GM12801 (cell line): ENCODE measurements around the gene HDGFL2.

ENCODE experiments used
- TF ChIP-seq, protein P1 (sequence below): IDR thresholded peaks from one replicate; pipeline ENCODE4 v1.5.1; 2011; ENCODE audit warnings: control low read depth; ENCODE audit not compliant: insufficient read length; ENCODE audit errors: extremely low read depth

HDGFL2 gene

DNA sequence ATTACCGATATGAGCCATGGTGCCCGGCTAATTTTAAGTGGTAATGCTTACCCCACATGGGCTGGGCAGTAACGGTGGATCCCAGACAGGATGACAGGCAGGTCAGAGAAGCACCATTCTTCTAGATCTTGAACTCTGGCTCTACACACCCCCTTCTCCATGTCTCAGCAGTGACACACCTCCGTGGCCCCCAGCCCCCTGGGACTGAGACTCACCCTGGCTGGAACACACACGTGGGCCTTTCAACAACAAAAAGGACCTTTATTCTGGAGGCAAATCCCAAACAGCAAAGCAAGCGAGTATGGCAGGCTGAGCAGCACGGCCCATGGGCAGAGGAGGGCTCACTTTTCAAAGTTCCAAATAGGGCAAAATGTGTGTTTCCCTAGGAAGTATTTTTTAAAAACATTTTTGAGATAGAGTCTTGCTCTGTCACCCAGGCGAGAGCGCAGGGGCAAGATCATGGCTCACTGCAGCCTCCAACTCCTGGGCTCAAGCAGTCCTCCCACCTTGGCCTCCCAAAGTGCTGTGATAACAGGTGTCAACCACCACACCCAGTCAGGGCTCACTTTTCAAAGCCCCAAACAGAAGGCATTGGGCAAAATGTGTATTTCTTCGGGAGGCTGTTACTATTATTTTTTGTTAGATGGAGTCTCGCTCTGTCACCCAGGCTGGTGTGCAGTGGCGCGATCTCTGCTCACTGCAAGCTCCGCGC is 50.4 kb downstream of the HDGFL2 start:
- TF ChIP-seq, protein P1, sequence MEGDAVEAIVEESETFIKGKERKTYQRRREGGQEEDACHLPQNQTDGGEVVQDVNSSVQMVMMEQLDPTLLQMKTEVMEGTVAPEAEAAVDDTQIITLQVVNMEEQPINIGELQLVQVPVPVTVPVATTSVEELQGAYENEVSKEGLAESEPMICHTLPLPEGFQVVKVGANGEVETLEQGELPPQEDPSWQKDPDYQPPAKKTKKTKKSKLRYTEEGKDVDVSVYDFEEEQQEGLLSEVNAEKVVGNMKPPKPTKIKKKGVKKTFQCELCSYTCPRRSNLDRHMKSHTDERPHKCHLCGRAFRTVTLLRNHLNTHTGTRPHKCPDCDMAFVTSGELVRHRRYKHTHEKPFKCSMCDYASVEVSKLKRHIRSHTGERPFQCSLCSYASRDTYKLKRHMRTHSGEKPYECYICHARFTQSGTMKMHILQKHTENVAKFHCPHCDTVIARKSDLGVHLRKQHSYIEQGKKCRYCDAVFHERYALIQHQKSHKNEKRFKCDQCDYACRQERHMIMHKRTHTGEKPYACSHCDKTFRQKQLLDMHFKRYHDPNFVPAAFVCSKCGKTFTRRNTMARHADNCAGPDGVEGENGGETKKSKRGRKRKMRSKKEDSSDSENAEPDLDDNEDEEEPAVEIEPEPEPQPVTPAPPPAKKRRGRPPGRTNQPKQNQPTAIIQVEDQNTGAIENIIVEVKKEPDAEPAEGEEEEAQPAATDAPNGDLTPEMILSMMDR: no peak

DNA sequence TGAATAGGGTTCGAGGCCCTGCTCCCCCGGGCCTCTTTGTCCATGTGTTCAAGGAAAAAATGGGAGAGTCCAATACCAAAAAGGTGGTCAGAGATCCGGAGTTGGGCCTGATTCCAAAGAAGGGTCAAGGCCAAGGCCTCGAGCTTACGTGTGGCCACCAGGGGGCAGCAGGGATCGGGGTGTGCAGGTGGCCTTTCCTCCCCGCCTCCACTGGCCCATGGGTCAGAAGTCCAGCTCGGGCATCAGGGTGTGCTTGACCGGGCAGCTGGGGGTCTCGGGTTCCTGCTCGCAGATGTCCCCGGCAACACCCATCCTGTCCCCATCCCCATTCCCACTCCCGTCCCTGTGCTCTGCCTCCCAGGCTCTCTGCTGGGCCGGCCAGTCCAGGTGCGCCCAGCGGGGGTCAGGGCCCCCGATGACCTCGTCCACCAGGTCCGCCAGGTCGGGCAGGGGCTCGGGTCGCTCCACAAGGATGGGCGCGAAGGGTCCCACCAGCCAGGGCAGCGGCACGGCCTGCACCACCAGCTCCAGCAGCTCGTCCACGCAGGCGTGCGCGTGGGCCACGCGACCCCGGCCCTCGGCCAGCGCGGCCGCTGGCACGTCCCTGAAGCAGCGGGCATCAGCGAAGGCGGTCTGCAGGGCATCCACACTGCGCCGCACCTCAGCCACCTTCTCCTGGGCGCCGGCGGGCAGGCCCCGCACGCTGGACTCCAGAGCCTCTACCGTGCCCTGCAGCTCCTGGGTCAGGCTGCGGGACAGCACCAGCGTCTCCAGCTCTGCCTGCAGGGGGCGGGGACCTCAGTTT is 51.4 kb downstream of the HDGFL2 start:
- TF ChIP-seq, protein P1: no peak

GRCh38 chr19:4524808-4525562 is 52.9 kb downstream of the HDGFL2 start:
- TF ChIP-seq, protein P1: peak; percentile 8

GRCh38 chr19:4525563-4526002 is 53.5 kb downstream of the HDGFL2 start:
- TF ChIP-seq, protein P1: no peak

DNA sequence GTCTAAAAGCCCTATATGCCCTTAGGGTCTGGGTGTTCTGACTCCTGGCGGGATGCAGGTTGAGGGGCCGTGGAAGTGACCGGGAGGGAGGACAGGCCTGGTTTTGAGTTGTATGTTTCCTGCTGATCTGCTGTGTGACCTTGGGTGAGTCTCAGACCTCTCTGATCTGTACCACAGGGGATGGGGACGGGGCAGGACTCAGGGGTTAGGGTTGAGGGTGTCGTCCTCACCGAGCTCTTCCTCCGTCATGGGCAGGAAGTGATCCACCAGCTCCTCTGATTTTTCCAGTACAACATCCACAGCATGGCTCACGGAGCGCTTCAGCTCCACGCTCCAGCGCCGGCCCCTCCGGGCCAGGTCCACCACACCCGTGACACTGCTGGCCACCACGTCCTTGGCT is 56.7 kb downstream of the HDGFL2 start:
- TF ChIP-seq, protein P1: no peak

DNA sequence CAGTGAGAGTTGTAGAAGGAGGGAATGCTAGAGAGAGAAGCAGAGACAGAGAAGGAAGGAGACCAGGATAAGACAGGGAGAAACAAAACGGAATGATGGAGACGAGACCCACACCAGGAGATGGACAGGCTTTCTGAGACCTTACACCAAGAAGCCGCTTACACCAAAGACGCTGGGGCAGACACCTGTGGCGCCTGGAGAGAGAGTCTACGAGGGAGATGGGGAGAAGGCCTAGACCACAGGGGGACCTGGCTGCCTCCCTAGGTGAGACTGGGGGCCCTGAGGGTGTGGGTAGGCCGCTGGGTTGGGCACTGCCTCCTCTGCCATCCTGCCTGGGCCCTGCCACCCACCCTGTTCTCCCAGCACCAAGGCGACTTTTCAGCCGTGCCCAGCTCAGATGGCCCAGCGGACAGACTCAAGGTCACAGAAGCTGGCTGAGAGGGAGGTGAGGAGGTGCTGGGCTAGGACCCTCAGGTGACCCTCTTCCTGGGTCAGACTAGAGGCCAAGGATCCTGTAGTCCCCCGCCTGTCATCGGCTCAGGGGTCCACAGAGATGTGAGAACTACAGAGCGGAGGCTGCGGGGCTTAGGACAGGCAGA is 57.9 kb downstream of the HDGFL2 start:
- TF ChIP-seq, protein P1: no peak
